Mesenchymal stem cell (in vitro differentiated cells and primary cell): ENCODE measurements around the gene MTMR6.
A peak's percentile ranks its signal among the peaks of the same experiment; 100 is the strongest.

Experiments
- DNase-seq: peaks from one replicate; pipeline ENCODE4 v3.0.0-alpha.2; 2013
- H2AFZ ChIP-seq: one replicate; pipeline ENCODE4 v1.6.1; 2013; ENCODE audit warnings: low read depth, mild to moderate bottlenecking, control low read depth, inconsistent platforms, low read length, moderate library complexity
- H2AK5ac ChIP-seq: 2 replicates; pipeline ENCODE4 v1.6.1; 2013; ENCODE audit warnings: low read length, moderate library complexity, mild to moderate bottlenecking, inconsistent platforms; ENCODE audit not compliant: severe bottlenecking
- H2BK120ac ChIP-seq: one replicate; pipeline ENCODE4 v1.6.1; 2013; ENCODE audit warnings: low read depth, mild to moderate bottlenecking, inconsistent platforms, low read length, moderate library complexity
- H2BK12ac ChIP-seq, 2 experiments: one replicate each; pipeline ENCODE4 v1.6.1; 2013; ENCODE audit warnings: inconsistent platforms in 2 of 2, low read length in 2 of 2, mild to moderate bottlenecking in 2 of 2, moderate library complexity in 2 of 2, control low read depth in 1 of 2
- H2BK15ac ChIP-seq: one replicate; pipeline ENCODE4 v1.6.1; 2013; ENCODE audit warnings: mild to moderate bottlenecking, low read depth, inconsistent platforms; ENCODE audit not compliant: poor library complexity, severe bottlenecking
- H2BK5ac ChIP-seq: 2 replicates; pipeline ENCODE4 v1.6.1; 2013; ENCODE audit warnings: low read depth, mild to moderate bottlenecking, low read length, control low read depth, inconsistent platforms; ENCODE audit not compliant: poor library complexity, severe bottlenecking
- H3K14ac ChIP-seq, 2 experiments: one replicate each; pipeline ENCODE4 v1.6.1; 2013; ENCODE audit warnings: inconsistent platforms in 2 of 2, low read length in 2 of 2, control low read depth in 1 of 2, mild to moderate bottlenecking in 1 of 2, moderate library complexity in 1 of 2
- H3K18ac ChIP-seq, 2 experiments: one replicate each; pipeline ENCODE4 v1.6.1; 2013; ENCODE audit warnings: inconsistent platforms in 2 of 2, low read length in 2 of 2, control low read depth in 1 of 2, low read depth in 1 of 2, mild to moderate bottlenecking in 1 of 2
- H3K23ac ChIP-seq, 2 experiments: one replicate each; pipeline ENCODE4 v1.6.1; 2013; ENCODE audit warnings: inconsistent platforms in 2 of 2, low read length in 2 of 2, mild to moderate bottlenecking in 2 of 2, moderate library complexity in 2 of 2, control low read depth in 1 of 2
- H3K27ac ChIP-seq: 2 replicates; pipeline ENCODE4 v1.5.1; 2013; ENCODE audit warnings: mild to moderate bottlenecking, moderate library complexity, low read length, control low read depth, inconsistent platforms; ENCODE audit not compliant: poor library complexity, severe bottlenecking
- H3K27me3 ChIP-seq, 2 experiments: 2 replicates each; pipeline versions ENCODE4 v1.6.1 to v1.7.0; 2013; ENCODE audit warnings: low read length in 2 of 2, mild to moderate bottlenecking in 2 of 2, moderate library complexity in 2 of 2, control low read depth in 1 of 2, inconsistent platforms in 1 of 2; ENCODE audit not compliant: control insufficient read depth in 1 of 2, insufficient read depth in 1 of 2
- H3K36me3 ChIP-seq, 2 experiments: 2 replicates each; pipeline versions ENCODE4 v1.6.1 to v1.7.0; 2013; ENCODE audit warnings: low read length in 2 of 2, control low read depth in 1 of 2, inconsistent platforms in 1 of 2, low read depth in 1 of 2, mild to moderate bottlenecking in 1 of 2; ENCODE audit not compliant: insufficient read depth in 2 of 2, control insufficient read depth in 1 of 2
- H3K4ac ChIP-seq, 2 experiments: one replicate each; pipeline ENCODE4 v1.6.1; 2013; ENCODE audit warnings: inconsistent platforms in 2 of 2, low read length in 2 of 2, mild to moderate bottlenecking in 2 of 2, moderate library complexity in 2 of 2, control low read depth in 1 of 2, low read depth in 1 of 2
- H3K4me1 ChIP-seq: 2 replicates; pipeline ENCODE4 v1.6.1; 2013; ENCODE audit warnings: low read depth, low read length, control low read depth; ENCODE audit not compliant: control insufficient read depth, insufficient read depth
- H3K4me2 ChIP-seq: 2 replicates; pipeline ENCODE4 v1.6.1; 2013; ENCODE audit warnings: low read length, mild to moderate bottlenecking, inconsistent platforms; ENCODE audit not compliant: poor library complexity, severe bottlenecking
- H3K4me3 ChIP-seq, 2 experiments: 2 replicates each; pipeline versions ENCODE4 v1.5.1 to v1.7.0; 2013; ENCODE audit warnings: low read length in 2 of 2, mild to moderate bottlenecking in 2 of 2, control low read depth in 1 of 2, low read depth in 1 of 2; ENCODE audit not compliant: insufficient read depth in 1 of 2
- H3K79me1 ChIP-seq: replicated peaks from 2 replicates; pipeline ENCODE4 v1.6.1; 2013; ENCODE audit warnings: mild to moderate bottlenecking, control low read depth, low read length, inconsistent platforms; ENCODE audit not compliant: poor library complexity, severe bottlenecking
- H3K9ac ChIP-seq: 2 replicates; pipeline ENCODE4 v1.7.0; 2013; ENCODE audit warnings: mild to moderate bottlenecking, low read length, moderate library complexity
- H3K9me3 ChIP-seq: 2 replicates; pipeline ENCODE4 v1.7.0; 2013; ENCODE audit warnings: mild to moderate bottlenecking, low read length; ENCODE audit not compliant: control insufficient read depth
- H4K8ac ChIP-seq: one replicate; pipeline ENCODE4 v1.6.1; 2013; ENCODE audit warnings: inconsistent platforms, mild to moderate bottlenecking, low read length, moderate library complexity
- H4K91ac ChIP-seq: one replicate; pipeline ENCODE4 v1.6.1; 2013; ENCODE audit warnings: mild to moderate bottlenecking, low read length, inconsistent platforms
- WGBS: methylation state at CpG from one replicate; pipeline ENCODE4 v1.1.7; 2013; ENCODE audit warnings: mixed read lengths; 5-methylcytosine and 5-hydroxymethylcytosine counted together

The MTMR6 gene

GRCh38 chr13:25203127-25203740, 84.1 kb downstream of the MTMR6 start:
- Histone ChIP-seq H3K14ac (no peak overlapping the region), H2AFZ (no peak overlapping the region), H3K4me1 (peaks cover 2% of the 10 kb centered on the region), H3K9ac (no peak overlapping the region), H4K91ac (no peak overlapping the region), H3K79me1 (no peaks in the 10 kb centered on the region), H3K4ac (no peak overlapping the region), H3K4me2 (no peak overlapping the region), H3K36me3 (no peaks in the 10 kb centered on the region), H3K27me3 (peaks cover 23 to 38% of the 10 kb centered on the region in 2 experiments), H3K23ac (no peak overlapping the region), H2AK5ac (no peak overlapping the region), H3K9me3 (no peaks in the 10 kb centered on the region), H4K8ac (no peak overlapping the region), H2BK120ac (no peak overlapping the region), H2BK15ac (no peak overlapping the region), H3K4me3 (peak overlapping the region in 1 of 2 experiments; percentile 38), H2BK5ac (no peak overlapping the region), H2BK12ac (no peak overlapping the region), H3K18ac (no peak overlapping the region), H3K27ac (no peak overlapping the region)
- DNase-seq = no peak
- WGBS = 41% methylated on average over 13 of the region's 17 CpGs

DNA sequence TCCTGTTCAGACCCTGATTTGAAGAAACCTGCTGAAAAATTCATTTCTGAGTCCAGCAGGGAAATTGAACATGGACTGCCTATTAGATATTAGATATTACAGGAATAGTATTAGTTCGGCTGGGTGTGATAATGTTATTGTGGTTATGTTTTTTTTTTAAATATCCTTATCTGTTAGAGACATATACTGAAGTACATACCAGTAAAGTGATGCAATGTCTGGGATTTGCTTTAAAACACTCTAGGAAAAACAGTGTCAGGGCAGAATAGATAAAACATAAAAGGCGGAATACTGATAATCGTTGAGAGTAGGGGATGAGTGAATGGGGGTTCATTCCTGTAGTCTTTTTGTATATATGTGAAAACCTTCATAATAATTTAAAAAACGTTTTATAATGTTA, 86.5 kb downstream of the MTMR6 start:
- no peak overlapping the region for H2AFZ ChIP-seq
- no peaks in the 10 kb centered on the region for H3K9me3 ChIP-seq
- no peak overlapping the region for H3K4ac ChIP-seq
- no peak overlapping the region for H3K4me2 ChIP-seq
- H3K36me3 ChIP-seq = no peaks in the 10 kb centered on the region
- H3K79me1 ChIP-seq = no peaks in the 10 kb centered on the region
- peaks cover 23 to 39% of the 10 kb centered on the region in 2 experiments for H3K27me3 ChIP-seq
- no peak for DNase-seq
- no peak overlapping the region for H4K8ac ChIP-seq
- no peak overlapping the region for H3K4me3 ChIP-seq
- H2AK5ac ChIP-seq = no peak overlapping the region
- H3K18ac ChIP-seq = no peak overlapping the region
- peaks cover 2% of the 10 kb centered on the region for H3K4me1 ChIP-seq
- no peak overlapping the region for H2BK12ac ChIP-seq
- H3K27ac ChIP-seq = no peak overlapping the region
- 78% methylated on average over 3 of the region's 4 CpGs for WGBS
- no peak overlapping the region for H2BK120ac ChIP-seq
- H2BK5ac ChIP-seq = no peak overlapping the region
- no peak overlapping the region for H4K91ac ChIP-seq
- no peak overlapping the region for H3K23ac ChIP-seq
- H2BK15ac ChIP-seq = no peak overlapping the region
- H3K9ac ChIP-seq = no peak overlapping the region
- H3K14ac ChIP-seq = no peak overlapping the region

- DNase-seq = no peak
- no peak overlapping the region for H4K91ac ChIP-seq
- H2AK5ac ChIP-seq = no peak overlapping the region
- H4K8ac ChIP-seq = no peak overlapping the region
- H3K14ac ChIP-seq = no peak overlapping the region
- no peak overlapping the region for H2BK12ac ChIP-seq
- H3K18ac ChIP-seq = no peak overlapping the region
- 87% methylated on average over 5 of the region's 5 CpGs for WGBS
- H2BK120ac ChIP-seq = no peak overlapping the region
- no peak overlapping the region for H2BK5ac ChIP-seq
- H3K9me3 ChIP-seq = peaks cover 4% of the 10 kb centered on the region
- H3K27me3 ChIP-seq = peaks cover 23 to 38% of the 10 kb centered on the region in 2 experiments
- H3K4me2 ChIP-seq = no peak overlapping the region
- H3K4me3 ChIP-seq = no peak overlapping the region
- H3K23ac ChIP-seq = no peak overlapping the region
- no peak overlapping the region for H3K9ac ChIP-seq
- H3K36me3 ChIP-seq = no peaks in the 10 kb centered on the region
- no peaks in the 10 kb centered on the region for H3K79me1 ChIP-seq
- no peak overlapping the region for H2AFZ ChIP-seq
- H3K27ac ChIP-seq = no peak overlapping the region
- H3K4me1 ChIP-seq = peaks cover 2% of the 10 kb centered on the region
- no peak overlapping the region for H3K4ac ChIP-seq
- H2BK15ac ChIP-seq = no peak overlapping the region
Measured at GRCh38 chr13:25198647-25199046, 88.6 kb downstream of the MTMR6 start.

DNA sequence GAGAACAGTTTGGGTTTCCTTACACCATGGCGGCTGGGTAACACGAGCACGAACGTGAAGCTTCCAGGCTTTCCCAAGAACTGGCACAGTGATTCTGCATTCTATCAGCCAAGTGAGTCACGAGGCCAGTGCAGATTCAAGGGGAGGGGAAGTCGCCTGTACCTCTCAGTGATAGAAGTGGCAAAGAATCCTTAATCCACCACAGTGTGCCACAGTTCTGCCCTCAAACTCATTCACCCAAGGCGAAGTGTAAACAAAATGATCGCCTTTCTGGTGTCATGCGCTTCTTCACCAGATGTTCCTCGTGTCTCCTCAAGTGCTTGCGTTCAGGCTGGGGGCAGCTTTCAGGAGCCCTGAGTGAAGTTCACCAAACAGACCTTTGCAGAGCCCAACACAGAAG, 90.3 kb downstream of the MTMR6 start:
- no peak overlapping the region for H4K91ac ChIP-seq
- WGBS = 84% methylated on average over 11 of the region's 11 CpGs
- no peak overlapping the region for H3K4ac ChIP-seq
- H2BK5ac ChIP-seq = no peak overlapping the region
- no peak overlapping the region for H3K27ac ChIP-seq
- no peak overlapping the region for H3K4me3 ChIP-seq
- DNase-seq = no peak
- H2BK15ac ChIP-seq = no peak overlapping the region
- H3K36me3 ChIP-seq = no peaks in the 10 kb centered on the region
- H3K18ac ChIP-seq = no peak overlapping the region
- H2BK12ac ChIP-seq = no peak overlapping the region
- no peak overlapping the region for H3K9ac ChIP-seq
- H3K27me3 ChIP-seq = peaks cover 29 to 37% of the 10 kb centered on the region in 2 experiments
- peaks cover 2% of the 10 kb centered on the region for H3K4me1 ChIP-seq
- no peak overlapping the region for H3K14ac ChIP-seq
- H4K8ac ChIP-seq = no peak overlapping the region
- no peak overlapping the region for H3K23ac ChIP-seq
- H2AFZ ChIP-seq = no peak overlapping the region
- no peak overlapping the region for H2AK5ac ChIP-seq
- H3K9me3 ChIP-seq = peaks cover 4% of the 10 kb centered on the region
- no peaks in the 10 kb centered on the region for H3K79me1 ChIP-seq
- no peak overlapping the region for H2BK120ac ChIP-seq
- H3K4me2 ChIP-seq = no peak overlapping the region
